ENCODE results near the gene LHX3. TPM values are rescaled to one million over a fixed set of nuclear protein-coding genes. Genes with fewer than 3 reads are reported as not detected.

LHX3 gene
- total RNA-seq, 1 experiment from 2014 or later = not detected

DNA sequence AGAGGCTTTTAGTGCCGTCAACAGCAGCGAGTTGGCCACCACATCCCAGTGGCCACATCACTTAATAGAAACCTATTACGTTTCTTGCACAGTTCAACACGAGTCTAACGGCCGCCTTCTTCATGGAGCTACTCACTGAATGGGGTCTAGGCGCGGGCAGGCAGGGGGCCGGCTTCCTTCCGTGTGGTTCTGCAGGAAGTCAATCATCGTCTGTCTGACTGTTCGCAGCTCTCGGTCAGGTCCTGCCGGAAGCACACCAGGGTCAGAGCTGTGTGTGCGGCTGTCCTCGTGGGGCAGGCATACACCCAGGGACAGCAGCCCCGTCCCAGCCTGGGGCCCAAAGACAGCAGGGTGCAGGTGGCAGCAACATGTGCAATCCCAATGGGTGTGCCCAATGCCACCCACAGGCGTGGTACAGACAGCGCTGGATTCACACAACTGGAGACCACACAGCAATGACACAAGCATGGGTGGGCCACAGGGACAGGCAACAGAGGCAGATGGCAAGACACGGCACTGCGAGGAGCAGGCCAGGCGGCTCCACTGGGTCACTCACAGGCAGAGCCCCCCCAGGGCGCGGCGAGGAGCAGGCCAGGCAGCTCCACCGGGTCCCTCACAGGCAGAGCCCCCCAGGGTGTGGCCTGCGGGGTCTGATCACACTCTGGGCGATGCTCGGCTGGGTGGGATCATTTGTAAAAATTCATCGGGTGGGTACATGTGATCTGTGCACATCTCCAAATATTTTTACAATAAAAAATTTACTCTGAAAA is 19.1 kb upstream of the LHX3 start:
- peaks cover 37% of the 10 kb centered on the region for H3K4me1 ChIP-seq (ENCODE audit: insufficient read depth, low read length)
- H3K36me3 ChIP-seq (ENCODE audit: low read depth, low read length) = peaks cover 5% of the 10 kb centered on the region; the same call in 1 of the 2 replicates
- peaks cover 4% of the 10 kb centered on the region; the same call in 1 of the 2 replicates for H4K20me1 ChIP-seq (ENCODE audit: low read length)
- H3K79me2 ChIP-seq (ENCODE audit: low read length) = peaks cover 30% of the 10 kb centered on the region
- ChIA-PET POLR2A (ENCODE audit: unreplicated experiment) (no interaction called here), CTCF (no interaction called here)
- ATAC-seq = no peak
- H3K4me2 ChIP-seq (ENCODE audit: low read length) = no peak overlapping the region
- no peaks in the 10 kb centered on the region for H3F3A ChIP-seq (ENCODE audit: low read length, unreplicated experiment)
- intact Hi-C loops (cut with micrococcal nuclease) = no loop called here
- H3K9ac ChIP-seq (ENCODE audit: low read length) = no peak overlapping the region
- no peaks in the 10 kb centered on the region for H3K27me3 ChIP-seq (ENCODE audit: low read length)
- H3K27ac ChIP-seq (ENCODE audit: low read length) = no peak overlapping the region
- H3K9me2 ChIP-seq (replicated peaks; ENCODE audit: low read length) = no peaks in the 10 kb centered on the region
- TF ChIP-seq EZH2 (IDR thresholded peaks at IDR 0.05; ENCODE audit: low read length, unreplicated experiment) = no peak
- TF ChIP-seq, protein P1, sequence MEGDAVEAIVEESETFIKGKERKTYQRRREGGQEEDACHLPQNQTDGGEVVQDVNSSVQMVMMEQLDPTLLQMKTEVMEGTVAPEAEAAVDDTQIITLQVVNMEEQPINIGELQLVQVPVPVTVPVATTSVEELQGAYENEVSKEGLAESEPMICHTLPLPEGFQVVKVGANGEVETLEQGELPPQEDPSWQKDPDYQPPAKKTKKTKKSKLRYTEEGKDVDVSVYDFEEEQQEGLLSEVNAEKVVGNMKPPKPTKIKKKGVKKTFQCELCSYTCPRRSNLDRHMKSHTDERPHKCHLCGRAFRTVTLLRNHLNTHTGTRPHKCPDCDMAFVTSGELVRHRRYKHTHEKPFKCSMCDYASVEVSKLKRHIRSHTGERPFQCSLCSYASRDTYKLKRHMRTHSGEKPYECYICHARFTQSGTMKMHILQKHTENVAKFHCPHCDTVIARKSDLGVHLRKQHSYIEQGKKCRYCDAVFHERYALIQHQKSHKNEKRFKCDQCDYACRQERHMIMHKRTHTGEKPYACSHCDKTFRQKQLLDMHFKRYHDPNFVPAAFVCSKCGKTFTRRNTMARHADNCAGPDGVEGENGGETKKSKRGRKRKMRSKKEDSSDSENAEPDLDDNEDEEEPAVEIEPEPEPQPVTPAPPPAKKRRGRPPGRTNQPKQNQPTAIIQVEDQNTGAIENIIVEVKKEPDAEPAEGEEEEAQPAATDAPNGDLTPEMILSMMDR (conservative IDR thresholded peaks at IDR 0.05; ENCODE audit: low read depth, low read length) = no peak
- TF ChIP-seq EZH2phosphoT487 (IDR thresholded peaks at IDR 0.05; ENCODE audit: borderline replicate concordance, low read length) = no peak
- no TSS peak for BruUV-seq (replicated peaks)
- H3K9me3 ChIP-seq (ENCODE audit: low read length) = no peaks in the 10 kb centered on the region
- no peak overlapping the region for H3K4me3 ChIP-seq (ENCODE audit: low read length)
- DNase-seq = no peak
- H2AFZ ChIP-seq (ENCODE audit: low read length) = no peak overlapping the region

DNA sequence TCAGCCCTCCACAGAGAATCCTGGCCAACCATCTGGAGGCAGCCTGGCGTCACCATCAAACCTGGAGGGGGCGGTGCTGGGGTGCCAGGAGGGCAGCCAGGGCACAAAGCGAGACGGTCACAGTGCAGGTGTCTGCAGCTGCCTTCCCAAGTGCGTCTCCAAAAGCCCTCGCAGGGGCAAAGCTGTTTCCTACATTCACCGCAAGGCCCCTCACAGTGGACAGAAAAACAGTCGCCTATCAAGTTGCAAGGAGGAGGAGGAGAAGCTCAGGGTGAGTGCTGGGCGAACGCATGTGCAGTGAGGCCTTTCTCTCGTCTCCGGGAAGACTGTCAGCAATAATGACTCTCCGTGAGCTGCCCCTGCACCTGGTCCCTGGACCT is 18.0 kb upstream of the LHX3 start:
- Histone ChIP-seq H3K9me2 (replicated peaks; ENCODE audit: low read length) (no peaks in the 10 kb centered on the region), H3K27me3 (ENCODE audit: low read length) (no peaks in the 10 kb centered on the region), H3K9me3 (ENCODE audit: low read length) (no peaks in the 10 kb centered on the region), H3K9ac (ENCODE audit: low read length) (no peak overlapping the region), H3K4me1 (ENCODE audit: insufficient read depth, low read length) (peaks cover 32% of the 10 kb centered on the region), H3K36me3 (ENCODE audit: low read depth, low read length) (peaks cover 5% of the 10 kb centered on the region), H2AFZ (ENCODE audit: low read length) (no peak overlapping the region), H3K4me2 (ENCODE audit: low read length) (no peak overlapping the region), H3K27ac (ENCODE audit: low read length) (no peak overlapping the region), H3K4me3 (ENCODE audit: low read length) (no peak overlapping the region), H4K20me1 (ENCODE audit: low read length) (peaks cover 11% of the 10 kb centered on the region; the same call in 1 of the 2 replicates), H3F3A (ENCODE audit: low read length, unreplicated experiment) (no peaks in the 10 kb centered on the region), H3K79me2 (ENCODE audit: low read length) (peaks cover 27% of the 10 kb centered on the region)
- ATAC-seq (no peak), DNase-seq (no peak)
- no TSS peak for BruUV-seq (replicated peaks)
- ChIA-PET CTCF (no interaction called here), POLR2A (ENCODE audit: unreplicated experiment) (no interaction called here)
- intact Hi-C loops (cut with micrococcal nuclease) = no loop called here
- TF ChIP-seq, protein P1 (conservative IDR thresholded peaks at IDR 0.05; ENCODE audit: low read depth, low read length) = no peak
- TF ChIP-seq EZH2phosphoT487 (IDR thresholded peaks at IDR 0.05; ENCODE audit: borderline replicate concordance, low read length) (no peak), EZH2 (IDR thresholded peaks at IDR 0.05; ENCODE audit: low read length, unreplicated experiment) (no peak)

DNA sequence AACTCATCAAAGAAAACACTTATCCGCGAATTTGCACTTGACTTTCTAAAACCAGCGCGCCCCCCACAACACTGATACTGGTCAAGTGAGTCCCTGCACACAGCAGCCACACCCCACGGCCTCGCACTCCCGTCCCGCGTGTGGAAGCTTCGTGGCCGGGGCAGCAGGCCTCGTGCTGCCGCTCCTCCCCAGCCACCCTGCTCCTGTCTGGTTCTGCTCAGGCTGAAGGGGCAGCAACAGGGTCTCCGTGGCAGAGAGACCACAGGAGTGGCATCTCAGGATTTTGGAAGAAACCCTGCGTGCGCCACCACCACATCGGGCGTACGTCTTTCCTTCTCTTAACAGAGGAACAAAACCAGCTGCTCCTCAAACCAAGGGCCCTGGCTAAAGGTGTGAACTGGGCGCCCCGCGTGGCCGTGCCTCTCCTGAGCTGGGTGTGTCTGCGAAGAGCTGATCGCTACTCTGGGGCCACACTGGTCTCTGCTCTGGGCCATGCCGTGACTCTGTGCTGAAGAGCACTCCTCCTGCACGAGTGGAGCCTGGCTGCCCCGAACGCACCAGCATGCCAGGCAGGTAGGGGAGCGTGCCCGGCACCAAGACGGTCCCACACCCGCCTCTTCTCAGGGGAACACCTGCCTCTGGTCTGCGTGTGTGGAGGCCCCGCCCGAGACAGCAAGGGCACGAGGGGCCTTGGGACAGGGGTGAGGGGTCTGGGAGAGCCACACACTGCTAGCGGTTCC is 17.4 kb upstream of the LHX3 start:
- Histone ChIP-seq H3K9me2 (replicated peaks; ENCODE audit: low read length) (no peaks in the 10 kb centered on the region), H3F3A (ENCODE audit: low read length, unreplicated experiment) (no peaks in the 10 kb centered on the region), H3K4me3 (ENCODE audit: low read length) (no peak overlapping the region), H2AFZ (ENCODE audit: low read length) (no peak overlapping the region), H3K9me3 (ENCODE audit: low read length) (no peaks in the 10 kb centered on the region), H3K36me3 (ENCODE audit: low read depth, low read length) (peaks cover 5% of the 10 kb centered on the region), H3K27me3 (ENCODE audit: low read length) (no peaks in the 10 kb centered on the region), H3K4me1 (ENCODE audit: insufficient read depth, low read length) (peaks cover 26% of the 10 kb centered on the region), H3K4me2 (ENCODE audit: low read length) (no peak overlapping the region), H3K9ac (ENCODE audit: low read length) (no peak overlapping the region), H3K79me2 (ENCODE audit: low read length) (peaks cover 24% of the 10 kb centered on the region), H4K20me1 (ENCODE audit: low read length) (peaks cover 11% of the 10 kb centered on the region; the same call in 1 of the 2 replicates), H3K27ac (ENCODE audit: low read length) (no peak overlapping the region)
- ChIA-PET CTCF (no interaction called here), POLR2A (ENCODE audit: unreplicated experiment) (no interaction called here)
- no TSS peak for BruUV-seq (replicated peaks)
- intact Hi-C loops (cut with micrococcal nuclease) = no loop called here
- DNase-seq = no peak
- ATAC-seq = no peak
- TF ChIP-seq EZH2phosphoT487 (IDR thresholded peaks at IDR 0.05; ENCODE audit: borderline replicate concordance, low read length) = no peak
- TF ChIP-seq, protein P1 (conservative IDR thresholded peaks at IDR 0.05; ENCODE audit: low read depth, low read length) = no peak
- no peak for TF ChIP-seq EZH2 (IDR thresholded peaks at IDR 0.05; ENCODE audit: low read length, unreplicated experiment)
